IPS-18a (cell line): ENCODE results near the gene SLC47A2.

ENCODE experiments used
- H3K27ac ChIP-seq: one replicate; pipeline ENCODE4 v1.5.1; 2013; ENCODE audit warnings: low read length
- H3K27me3 ChIP-seq: one replicate; pipeline ENCODE4 v1.6.1; 2013; ENCODE audit warnings: mild to moderate bottlenecking, low read length; ENCODE audit not compliant: control insufficient read depth, insufficient read depth
- H3K36me3 ChIP-seq: one replicate; pipeline ENCODE4 v1.6.1; 2013; ENCODE audit warnings: low read depth, low read length; ENCODE audit not compliant: control insufficient read depth
- H3K4me1 ChIP-seq: one replicate; pipeline ENCODE4 v1.6.1; 2013; ENCODE audit warnings: low read depth, low read length; ENCODE audit not compliant: control insufficient read depth
- H3K4me3 ChIP-seq: one replicate; pipeline ENCODE4 v1.5.1; 2013; ENCODE audit warnings: low read length
- H3K9ac ChIP-seq: one replicate; pipeline ENCODE4 v1.6.1; 2013; ENCODE audit warnings: mild to moderate bottlenecking, low read length, moderate library complexity
- H3K9me3 ChIP-seq: one replicate; pipeline ENCODE4 v1.6.1; 2013; ENCODE audit warnings: low read depth, low read length; ENCODE audit not compliant: control insufficient read depth

SLC47A2 gene

GRCh38 chr17:19720631-19721426, 4.4 kb upstream of the SLC47A2 start:
- H3K27ac ChIP-seq = no peak overlapping the region
- H3K27me3 ChIP-seq = no peaks in the 10 kb centered on the region
- no peaks in the 10 kb centered on the region for H3K9me3 ChIP-seq
- no peaks in the 10 kb centered on the region for H3K36me3 ChIP-seq
- no peaks in the 10 kb centered on the region for H3K4me1 ChIP-seq
- H3K4me3 ChIP-seq = no peak overlapping the region
- no peak overlapping the region for H3K9ac ChIP-seq

- no peak overlapping the region for H3K27ac ChIP-seq
- no peak overlapping the region for H3K9ac ChIP-seq
- no peaks in the 10 kb centered on the region for H3K27me3 ChIP-seq
- no peaks in the 10 kb centered on the region for H3K36me3 ChIP-seq
- no peaks in the 10 kb centered on the region for H3K9me3 ChIP-seq
- H3K4me1 ChIP-seq = no peaks in the 10 kb centered on the region
- H3K4me3 ChIP-seq = no peak overlapping the region
Measured at GRCh38 chr17:19720210-19720475, 3.8 kb upstream of the SLC47A2 start.

GRCh38 chr17:19719355-19720209, 3.2 kb upstream of the SLC47A2 start:
- no peak overlapping the region for H3K4me3 ChIP-seq
- H3K27me3 ChIP-seq = no peaks in the 10 kb centered on the region
- no peak overlapping the region for H3K27ac ChIP-seq
- no peaks in the 10 kb centered on the region for H3K4me1 ChIP-seq
- H3K9ac ChIP-seq = no peak overlapping the region
- H3K36me3 ChIP-seq = no peaks in the 10 kb centered on the region
- no peaks in the 10 kb centered on the region for H3K9me3 ChIP-seq

- H3K36me3 ChIP-seq = no peaks in the 10 kb centered on the region
Measured at GRCh38 chr17:19718613-19719354, 2.4 kb upstream of the SLC47A2 start.

GRCh38 chr17:19718041-19718612, 1.7 kb upstream of the SLC47A2 start:
- Histone ChIP-seq H3K9ac (no peak overlapping the region), H3K27ac (no peak overlapping the region), H3K4me1 (no peaks in the 10 kb centered on the region), H3K36me3 (no peaks in the 10 kb centered on the region), H3K9me3 (no peaks in the 10 kb centered on the region), H3K27me3 (no peaks in the 10 kb centered on the region), H3K4me3 (no peak overlapping the region)

More at GRCh38 chr17:19718613-19719354, 2.4 kb upstream of the SLC47A2 start:
- no peaks in the 10 kb centered on the region for H3K9me3 ChIP-seq
- no peak overlapping the region for H3K9ac ChIP-seq
- no peak overlapping the region for H3K4me3 ChIP-seq
- H3K4me1 ChIP-seq = no peaks in the 10 kb centered on the region
- no peak overlapping the region for H3K27ac ChIP-seq
- H3K27me3 ChIP-seq = no peaks in the 10 kb centered on the region

- Histone ChIP-seq H3K27ac (no peak overlapping the region), H3K4me3 (no peak overlapping the region), H3K9me3 (no peaks in the 10 kb centered on the region), H3K4me1 (no peaks in the 10 kb centered on the region), H3K36me3 (no peaks in the 10 kb centered on the region), H3K27me3 (no peaks in the 10 kb centered on the region), H3K9ac (no peak overlapping the region)
Measured at GRCh38 chr17:19717411-19717908, 1.1 kb upstream of the SLC47A2 start.

GRCh38 chr17:19717031-19717360, 612 bp upstream of the SLC47A2 start:
- Histone ChIP-seq H3K9me3 (no peaks in the 10 kb centered on the region), H3K27ac (no peak overlapping the region), H3K36me3 (no peaks in the 10 kb centered on the region), H3K4me1 (no peaks in the 10 kb centered on the region), H3K9ac (no peak overlapping the region), H3K4me3 (no peak overlapping the region), H3K27me3 (no peaks in the 10 kb centered on the region)

- Histone ChIP-seq H3K4me3 (no peak overlapping the region), H3K9ac (no peak overlapping the region), H3K36me3 (no peaks in the 10 kb centered on the region), H3K9me3 (no peaks in the 10 kb centered on the region), H3K27me3 (no peaks in the 10 kb centered on the region), H3K27ac (no peak overlapping the region), H3K4me1 (no peaks in the 10 kb centered on the region)
Measured at GRCh38 chr17:19714542-19715411, 1.6 kb downstream of the SLC47A2 start.

GRCh38 chr17:19713901-19714361, 2.5 kb downstream of the SLC47A2 start:
- H3K27me3 ChIP-seq = no peaks in the 10 kb centered on the region
- H3K9me3 ChIP-seq = no peaks in the 10 kb centered on the region
- no peaks in the 10 kb centered on the region for H3K4me1 ChIP-seq
- H3K36me3 ChIP-seq = no peaks in the 10 kb centered on the region
- no peak overlapping the region for H3K4me3 ChIP-seq
- H3K27ac ChIP-seq = no peak overlapping the region
- no peak overlapping the region for H3K9ac ChIP-seq

GRCh38 chr17:19713462-19713861, 2.9 kb downstream of the SLC47A2 start:
- Histone ChIP-seq H3K9ac (no peak overlapping the region), H3K27ac (no peak overlapping the region), H3K36me3 (no peaks in the 10 kb centered on the region), H3K4me3 (no peak overlapping the region), H3K4me1 (no peaks in the 10 kb centered on the region), H3K9me3 (no peaks in the 10 kb centered on the region), H3K27me3 (no peaks in the 10 kb centered on the region)
